HG03558 (cell line): ENCODE data around the gene SUSD6.

Experiments
- ATAC-seq: cut with Tn5 transposase; IDR thresholded peaks from one replicate; pipeline ENCODE4 v1.9.1; 2021; ENCODE audit warnings: moderate number of reproducible peaks; ENCODE audit not compliant: unreplicated experiment; ENCODE audit errors: extremely low read depth

Gene SUSD6

GRCh38 chr14:69667938-69668335 lies 56.5 kb downstream of the SUSD6 start:
- ATAC-seq, result no peak

GRCh38 chr14:69669375-69669774 lies 58.0 kb downstream of the SUSD6 start:
- ATAC-seq, result no peak

- no peak for ATAC-seq
Measured at GRCh38 chr14:69670093-69670492, 58.7 kb downstream of the SUSD6 start.

- ATAC-seq, result no peak
Measured at GRCh38 chr14:69671365-69672030, 60.1 kb downstream of the SUSD6 start.

GRCh38 chr14:69672356-69672755 lies 61.0 kb downstream of the SUSD6 start:
- ATAC-seq, result no peak

GRCh38 chr14:69673104-69673503 lies 61.7 kb downstream of the SUSD6 start:
- ATAC-seq, result no peak

GRCh38 chr14:69673578-69674305 lies 62.3 kb downstream of the SUSD6 start:
- no peak for ATAC-seq

GRCh38 chr14:69674546-69675244 lies 63.3 kb downstream of the SUSD6 start:
- ATAC-seq, result no peak

- ATAC-seq, result no peak
Measured at GRCh38 chr14:69675245-69675583, 63.8 kb downstream of the SUSD6 start.

GRCh38 chr14:69675877-69676416 lies 64.6 kb downstream of the SUSD6 start:
- ATAC-seq, result peak; percentile 59

GRCh38 chr14:69676723-69677122 lies 65.3 kb downstream of the SUSD6 start:
- ATAC-seq, result no peak

- no peak for ATAC-seq
Measured at GRCh38 chr14:69680297-69680696, 68.9 kb downstream of the SUSD6 start.

GRCh38 chr14:69682136-69682535 lies 70.7 kb downstream of the SUSD6 start:
- ATAC-seq, result no peak

GRCh38 chr14:69682621-69683263 lies 71.3 kb downstream of the SUSD6 start:
- no peak for ATAC-seq

- no peak for ATAC-seq
Measured at GRCh38 chr14:69683971-69684370, 72.6 kb downstream of the SUSD6 start.

- no peak for ATAC-seq
Measured at GRCh38 chr14:69684461-69685217, 73.2 kb downstream of the SUSD6 start.

GRCh38 chr14:69685218-69685616 lies 73.8 kb downstream of the SUSD6 start:
- no peak for ATAC-seq

- ATAC-seq, result no peak
Measured at GRCh38 chr14:69685716-69686115, 74.3 kb downstream of the SUSD6 start.

GRCh38 chr14:69687606-69688298 lies 76.4 kb downstream of the SUSD6 start:
- no peak for ATAC-seq

- no peak for ATAC-seq
Measured at GRCh38 chr14:69688299-69688649, 76.9 kb downstream of the SUSD6 start.
